Measurements from ENCODE around the gene KIF5A.

The KIF5A gene

GRCh38 chr12:57628280-57629191 is 78.7 kb downstream of the KIF5A start:
- H3K4me1 ChIP-seq (ENCODE audit: insufficient read depth, low read length), result no peaks in the 10 kb centered on the region
- H3K9ac ChIP-seq (ENCODE audit: low read length), result no peak overlapping the region
- H3K27ac ChIP-seq (ENCODE audit: low read depth, low read length), result no peak overlapping the region
- H3K9me3 ChIP-seq (ENCODE audit: low read length), result no peaks in the 10 kb centered on the region
- H3K36me3 ChIP-seq (ENCODE audit: insufficient read depth, low read length), result peaks cover 19% of the 10 kb centered on the region
- no peak overlapping the region for H3K4me3 ChIP-seq (ENCODE audit: low read depth in 1 of 2, low read length in 2 of 2)
- H3K27me3 ChIP-seq (ENCODE audit: control insufficient read depth in 1 of 2, insufficient read depth in 2 of 2, low read length in 2 of 2), result peaks cover 0 to 53% of the 10 kb centered on the region in 2 donors

GRCh38 chr12:57629897-57630471 is 80.1 kb downstream of the KIF5A start:
- no peak overlapping the region for H3K27ac ChIP-seq (ENCODE audit: low read depth, low read length)
- H3K27me3 ChIP-seq (ENCODE audit: control insufficient read depth in 1 of 2, insufficient read depth in 2 of 2, low read length in 2 of 2), result peaks cover 4 to 53% of the 10 kb centered on the region in 2 donors
- no peaks in the 10 kb centered on the region for H3K4me1 ChIP-seq (ENCODE audit: insufficient read depth, low read length)
- H3K9me3 ChIP-seq (ENCODE audit: low read length), result no peaks in the 10 kb centered on the region
- no peak overlapping the region for H3K4me3 ChIP-seq (ENCODE audit: low read depth in 1 of 2, low read length in 2 of 2)
- no peak overlapping the region for H3K9ac ChIP-seq (ENCODE audit: low read length)
- peaks cover 15% of the 10 kb centered on the region for H3K36me3 ChIP-seq (ENCODE audit: insufficient read depth, low read length)

- Histone ChIP-seq H3K27me3 (ENCODE audit: control insufficient read depth in 1 of 2, insufficient read depth in 2 of 2, low read length in 2 of 2) (peaks cover 5 to 53% of the 10 kb centered on the region in 2 donors), H3K27ac (ENCODE audit: low read depth, low read length) (no peak overlapping the region), H3K9ac (ENCODE audit: low read length) (no peak overlapping the region), H3K4me3 (ENCODE audit: low read depth in 1 of 2, low read length in 2 of 2) (no peak overlapping the region), H3K4me1 (ENCODE audit: insufficient read depth, low read length) (no peaks in the 10 kb centered on the region), H3K9me3 (ENCODE audit: low read length) (no peaks in the 10 kb centered on the region), H3K36me3 (ENCODE audit: insufficient read depth, low read length) (peaks cover 5% of the 10 kb centered on the region)
Measured at GRCh38 chr12:57630891-57631433, 81.1 kb downstream of the KIF5A start.

GRCh38 chr12:57631566-57632072 is 81.8 kb downstream of the KIF5A start:
- H3K4me3 ChIP-seq (ENCODE audit: low read depth in 1 of 2, low read length in 2 of 2), result peak overlapping the region; percentile 35 to 42
- no peak overlapping the region for H3K9ac ChIP-seq (ENCODE audit: low read length)
- no peaks in the 10 kb centered on the region for H3K36me3 ChIP-seq (ENCODE audit: insufficient read depth, low read length)
- H3K9me3 ChIP-seq (ENCODE audit: low read length), result no peaks in the 10 kb centered on the region
- peaks cover 5 to 47% of the 10 kb centered on the region in 2 donors for H3K27me3 ChIP-seq (ENCODE audit: control insufficient read depth in 1 of 2, insufficient read depth in 2 of 2, low read length in 2 of 2)
- H3K4me1 ChIP-seq (ENCODE audit: insufficient read depth, low read length), result no peaks in the 10 kb centered on the region
- H3K27ac ChIP-seq (ENCODE audit: low read depth, low read length), result no peak overlapping the region

- Histone ChIP-seq H3K4me3 (ENCODE audit: low read depth in 1 of 2, low read length in 2 of 2) (peak overlapping the region; percentile 42 to 47), H3K27me3 (ENCODE audit: control insufficient read depth in 1 of 2, insufficient read depth in 2 of 2, low read length in 2 of 2) (peaks cover 5 to 42% of the 10 kb centered on the region in 2 donors), H3K4me1 (ENCODE audit: insufficient read depth, low read length) (no peaks in the 10 kb centered on the region), H3K9ac (ENCODE audit: low read length) (no peak overlapping the region), H3K36me3 (ENCODE audit: insufficient read depth, low read length) (no peaks in the 10 kb centered on the region), H3K27ac (ENCODE audit: low read depth, low read length) (no peak overlapping the region), H3K9me3 (ENCODE audit: low read length) (no peaks in the 10 kb centered on the region)
Measured at GRCh38 chr12:57632073-57632957, 82.5 kb downstream of the KIF5A start.

- no peak within 1 kb of the TSS for H3K27ac ChIP-seq (ENCODE audit: low read depth, low read length)
- H3K9me3 ChIP-seq (ENCODE audit: low read length), result no peaks in the 10 kb centered on the region
- H3K27me3 ChIP-seq (ENCODE audit: control insufficient read depth in 1 of 2, insufficient read depth in 2 of 2, low read length in 2 of 2), result peaks cover 5 to 34% of the 10 kb centered on the region in 2 donors
- H3K36me3 ChIP-seq (ENCODE audit: insufficient read depth, low read length), result no peaks in the 10 kb centered on the region
- H3K9ac ChIP-seq (ENCODE audit: low read length), result no peak within 1 kb of the TSS
- H3K4me1 ChIP-seq (ENCODE audit: insufficient read depth, low read length), result no peaks in the 10 kb centered on the region
- H3K4me3 ChIP-seq (ENCODE audit: low read depth in 1 of 2, low read length in 2 of 2), result peak within 1 kb of the TSS; percentile 42 to 47
Measured at GRCh38 chr12:57632958-57633840, 83.4 kb downstream of the KIF5A start, which contains the start of gene B4GALNT1. Gene B4GALNT1, minus strand, starts transcription at chr12:57633201. Its CDS starts 1,069 bp downstream, at chr12:57632132.
